DMS53 treated with DMSO at 0.1 percent for 48 hours (cell line): Measurements from ENCODE around the gene PHF21A.
A peak's percentile ranks its signal among the peaks of the same experiment; 100 is the strongest.
"Not testable (repeated sequence)": the region's sequence is repeated elsewhere in the genome, so short reads cannot be mapped to it uniquely, and the experiment has no call there.

ENCODE experiments used
- DNase-seq: peaks from one replicate; lab custom pipeline; 2025; ENCODE audit not compliant: unreplicated experiment; lab: John Stamatoyannopoulos, UW

Gene PHF21A

GRCh38 chr11:45988921-45989320 is 132.3 kb downstream of the PHF21A start:
- no peak for DNase-seq

DNA sequence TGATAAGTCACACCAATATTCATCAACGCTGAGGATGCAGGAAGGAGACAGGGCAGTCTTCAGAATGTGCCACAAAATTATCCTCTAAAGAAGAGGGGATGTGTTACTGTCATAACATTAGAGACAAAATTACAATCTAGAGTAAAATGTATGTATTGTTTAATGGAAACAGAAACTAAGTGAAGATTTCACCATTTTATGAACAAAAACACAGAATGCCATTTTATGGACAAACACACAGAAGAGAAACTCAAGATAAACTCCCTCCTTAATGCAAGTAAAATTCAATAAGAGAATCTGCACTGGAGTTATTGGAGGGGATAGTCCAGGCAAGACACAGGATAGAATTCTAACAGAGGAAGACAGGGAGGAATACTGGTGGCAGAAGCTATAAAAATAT is 136.0 kb downstream of the PHF21A start:
- DNase-seq = no peak

GRCh38 chr11:45984192-45984591 is 137.1 kb downstream of the PHF21A start:
- no peak for DNase-seq

GRCh38 chr11:45983471-45983845 is 137.8 kb downstream of the PHF21A start:
- no peak for DNase-seq

GRCh38 chr11:45982656-45983470 is 138.4 kb downstream of the PHF21A start:
- DNase-seq = no peak

DNA sequence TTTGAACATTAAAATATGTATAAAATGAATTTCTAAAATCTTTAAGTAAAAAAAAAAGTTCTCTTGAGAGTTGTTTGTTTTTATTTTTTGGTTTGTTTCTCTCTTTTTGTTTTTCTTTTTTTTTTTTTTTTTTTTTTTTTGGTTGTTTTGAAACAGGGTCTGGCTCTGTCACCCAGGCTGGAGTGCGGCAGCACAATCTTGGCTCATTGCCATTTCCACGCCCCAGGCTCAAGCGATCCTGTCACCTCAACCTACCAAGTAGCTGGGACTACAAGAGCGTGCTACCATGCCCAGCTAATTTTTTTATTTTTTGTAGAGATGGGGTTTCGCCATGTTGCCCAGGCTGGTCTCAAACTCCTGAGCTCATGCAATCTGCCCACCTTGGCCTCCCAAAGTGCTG is 139.4 kb downstream of the PHF21A start:
- DNase-seq = not testable (repeated sequence)

- no peak for DNase-seq
These were observed 146.4 kb downstream of the PHF21A start for GRCh38 chr11:45974806-45975205.

GRCh38 chr11:45973601-45974000 is 147.7 kb downstream of the PHF21A start:
- no peak for DNase-seq

- DNase-seq = no peak
These were observed 152.4 kb downstream of the PHF21A start for GRCh38 chr11:45968901-45969300.

- DNase-seq = no peak
These were observed 153.7 kb downstream of the PHF21A start for GRCh38 chr11:45967506-45967905.

- DNase-seq = peak; percentile 45
These were observed 156.3 kb downstream of the PHF21A start for GRCh38 chr11:45964911-45965389.

- no peak for DNase-seq
These were observed 159.5 kb downstream of the PHF21A start for GRCh38 chr11:45961751-45962240.

GRCh38 chr11:45960387-45961095 is 160.7 kb downstream of the PHF21A start:
- DNase-seq = no peak

DNA sequence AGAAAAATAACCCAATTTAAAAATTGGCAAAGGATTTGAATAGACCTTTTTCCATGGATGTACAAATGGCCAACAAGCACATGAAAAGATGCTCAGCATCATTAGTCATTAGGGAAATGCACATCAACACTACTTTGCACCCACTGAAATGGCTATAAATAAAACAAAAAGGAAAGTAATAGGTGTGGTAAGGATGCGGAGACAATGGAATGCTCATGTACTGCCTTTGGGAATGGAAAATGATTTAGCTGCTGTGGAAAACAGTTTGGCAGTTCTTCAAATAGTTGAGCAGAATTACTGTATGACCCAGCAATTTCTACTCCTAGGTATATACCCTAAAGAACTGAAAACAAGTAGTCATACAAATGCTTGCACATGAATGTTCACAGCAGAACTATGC is 161.4 kb downstream of the PHF21A start:
- no peak for DNase-seq

DNA sequence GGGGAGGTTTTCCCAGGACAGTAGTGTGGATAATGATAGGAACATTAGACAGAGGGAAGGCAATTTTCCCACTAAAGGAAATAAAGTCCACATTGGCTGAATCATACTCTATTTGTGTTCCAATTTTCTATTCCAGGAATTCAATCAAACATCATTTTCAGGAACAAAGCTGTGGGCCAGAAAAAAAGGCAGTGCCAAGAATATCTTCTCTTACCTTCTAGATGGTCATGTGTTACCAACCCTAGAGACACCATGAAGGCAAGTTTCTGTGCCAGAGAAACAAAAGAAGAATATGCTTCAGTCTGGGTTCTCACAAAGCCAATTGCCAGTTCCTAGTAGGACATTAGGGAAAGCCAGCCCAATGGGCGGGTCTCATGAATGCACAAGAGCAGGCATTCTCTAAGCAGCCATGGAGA is 171.3 kb downstream of the PHF21A start:
- DNase-seq = no peak

DNA sequence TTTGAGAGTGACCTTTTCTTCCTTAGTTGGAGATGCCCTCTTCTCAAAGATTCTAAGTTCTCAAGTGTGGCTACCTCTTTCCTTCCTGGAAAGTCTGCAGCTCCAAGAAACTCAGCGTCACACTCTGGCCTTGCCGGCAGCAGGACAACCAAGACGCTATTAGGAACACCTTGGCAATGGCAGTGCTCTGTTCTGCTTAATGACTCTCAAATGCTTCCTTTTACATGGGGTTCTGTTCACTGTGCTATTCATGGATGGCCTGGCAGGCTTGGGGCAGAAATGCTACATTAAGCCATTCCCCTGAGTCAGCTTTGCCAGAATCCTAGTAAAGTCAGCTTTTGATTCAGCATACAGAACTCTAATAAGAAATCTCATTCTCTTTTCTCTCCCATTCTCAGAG is 172.9 kb downstream of the PHF21A start:
- DNase-seq = no peak

DNA sequence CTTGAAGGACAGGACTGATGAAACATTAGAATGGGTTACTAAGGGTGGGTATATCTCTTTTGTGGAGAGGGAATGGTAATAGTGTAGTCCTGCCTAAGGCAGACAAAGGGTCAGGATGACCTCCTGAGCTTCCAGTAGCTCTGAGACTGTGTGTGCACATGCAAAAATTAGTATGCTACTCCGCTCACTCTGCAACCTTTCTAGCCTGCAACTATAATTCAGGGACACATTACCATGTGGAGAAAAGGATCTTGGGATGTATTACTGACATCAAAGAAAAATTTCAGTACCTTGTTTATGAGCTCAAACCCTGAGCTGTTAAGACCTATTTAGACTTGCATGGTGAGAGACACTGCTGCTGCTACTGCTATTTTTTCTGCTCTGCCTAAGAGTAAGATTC is 173.4 kb downstream of the PHF21A start:
- no peak for DNase-seq

DNA sequence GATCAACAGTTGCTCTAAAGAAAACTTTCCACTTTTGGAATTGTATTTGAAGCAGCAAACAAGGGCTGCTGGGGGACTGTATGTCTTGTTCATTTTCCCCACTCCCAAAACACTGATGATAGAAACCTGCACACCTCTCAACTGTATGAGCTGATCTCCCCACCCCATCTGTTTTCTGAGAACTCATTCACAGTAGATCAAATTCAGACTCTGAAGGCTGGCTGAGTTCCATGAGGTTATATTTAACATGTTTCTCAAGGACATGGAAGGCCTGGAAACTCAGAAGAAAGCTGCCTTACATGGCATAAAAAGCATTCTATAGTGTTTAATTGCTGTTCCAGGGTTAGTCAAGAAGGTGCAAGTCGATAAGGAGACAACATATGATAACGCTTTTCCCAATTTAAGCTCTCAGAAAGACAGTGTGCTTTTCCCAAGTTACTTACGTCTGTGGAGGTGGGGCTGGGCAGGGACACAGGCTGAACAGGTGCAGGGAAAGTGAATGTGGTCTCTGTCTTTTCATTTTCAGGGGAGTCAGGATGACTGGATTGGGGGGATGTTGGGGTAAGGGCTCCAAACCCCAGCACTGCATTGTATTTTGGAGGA is 175.8 kb downstream of the PHF21A start:
- DNase-seq = no peak

DNA sequence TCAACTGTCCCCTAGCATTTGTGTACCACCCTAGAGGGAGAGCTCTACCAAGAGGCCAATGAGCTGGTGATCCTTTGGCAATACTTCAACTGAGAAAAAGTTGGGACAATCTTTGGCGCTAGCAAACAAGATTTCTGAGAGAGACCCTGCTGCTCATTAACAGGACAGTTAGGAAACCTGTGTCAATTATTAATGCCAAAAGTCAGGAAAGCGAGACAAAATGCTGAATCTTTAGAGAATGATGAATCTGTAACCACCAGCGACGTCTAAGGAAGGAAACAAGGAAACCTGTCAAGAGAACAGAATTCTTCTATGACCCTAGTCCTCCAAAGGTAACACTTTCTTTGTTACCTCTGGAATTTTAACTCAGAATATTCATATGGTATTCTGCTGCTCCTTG is 178.9 kb downstream of the PHF21A start:
- DNase-seq = no peak

- no peak for DNase-seq
These were observed 180.0 kb downstream of the PHF21A start for GRCh38 chr11:45941285-45941684.

GRCh38 chr11:45939836-45940235 is 181.4 kb downstream of the PHF21A start:
- no peak for DNase-seq

DNA sequence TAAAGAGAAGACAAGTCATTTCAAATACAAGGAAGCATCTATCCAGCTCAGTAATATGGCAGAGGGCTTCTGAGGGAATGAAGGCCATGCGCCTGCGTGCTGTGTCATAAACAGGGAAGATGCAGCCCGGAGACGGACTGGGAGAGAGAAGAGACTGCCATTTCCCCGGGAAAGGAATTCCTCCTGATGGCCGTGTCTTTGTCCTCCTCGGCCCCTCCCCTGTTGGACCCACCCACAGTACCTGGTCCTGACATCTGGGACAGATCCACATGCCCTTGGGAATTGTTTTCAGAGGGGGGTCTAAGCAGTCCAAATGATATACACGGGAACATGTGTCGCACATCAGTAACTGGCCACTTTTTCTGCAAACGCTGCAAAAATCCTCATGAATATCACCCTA is 183.3 kb downstream of the PHF21A start:
- DNase-seq = no peak
